Retinal pigment epithelial cell (primary cell): ENCODE measurements around the gene RNLS.

ENCODE experiments used
- DNase-seq: peaks from one replicate; pipeline ENCODE4 v3.0.0-alpha.2; 2010; ENCODE audit warnings: low read depth
- H3K4me3 ChIP-seq: 2 replicates; pipeline ENCODE4 v1.5.1; 2011; ENCODE audit warnings: mild to moderate bottlenecking, low read length, control low read depth, moderate library complexity
- CTCF ChIP-seq: conservative IDR thresholded peaks from 2 replicates; pipeline ENCODE4 v1.5.1; 2011; ENCODE audit warnings: low read depth, low read length, control low read depth, inconsistent platforms

Gene RNLS

GRCh38 chr10:88540351-88540750, 42.8 kb downstream of the RNLS start:
- no peak for TF ChIP-seq CTCF
- no peak overlapping the region for H3K4me3 ChIP-seq
- no peak for DNase-seq

- DNase-seq: peak; percentile 71
- no peak for TF ChIP-seq CTCF
- H3K4me3 ChIP-seq: no peak overlapping the region
Measured at GRCh38 chr10:88538048-88538447, 45.1 kb downstream of the RNLS start.

- H3K4me3 ChIP-seq: no peak overlapping the region
- TF ChIP-seq CTCF: no peak
- no peak for DNase-seq
Measured at GRCh38 chr10:88537322-88537721, 45.8 kb downstream of the RNLS start.

- no peak overlapping the region for H3K4me3 ChIP-seq
- no peak for TF ChIP-seq CTCF
- DNase-seq: no peak
Measured at GRCh38 chr10:88536437-88536836, 46.7 kb downstream of the RNLS start.

GRCh38 chr10:88534072-88534665, 48.9 kb downstream of the RNLS start:
- TF ChIP-seq CTCF: no peak
- no peak overlapping the region for H3K4me3 ChIP-seq

GRCh38 chr10:88531392-88532052, 51.6 kb downstream of the RNLS start:
- TF ChIP-seq CTCF: no peak
- H3K4me3 ChIP-seq: no peak overlapping the region
- DNase-seq: no peak

More at GRCh38 chr10:88534072-88534665, 48.9 kb downstream of the RNLS start:
- no peak for DNase-seq
